ENCODE measurements around the gene ATP11C. TPM values are rescaled to one million over a fixed set of nuclear protein-coding genes. Genes with fewer than 3 reads are reported as not detected.

ATP11C gene
- total and polyA plus RNA-seq, 2 of the 4 experiments (the other 2 are of a cell fraction): 19.3 to 40.0 TPM

GRCh38 chrX:139692908-139693307 is 239.9 kb downstream of the ATP11C start:
- no peak overlapping the region for H3K14ac ChIP-seq (replicated peaks; ENCODE audit: low read depth, low read length)
- ATAC-seq (ENCODE audit: low read depth): no peak
- H3K4ac ChIP-seq (ENCODE audit: low read depth, low read length): no peak overlapping the region
- no peak for TF ChIP-seq CHD1 (IDR thresholded peaks at IDR 0.05; ENCODE audit: low read depth, low read length)
- no peak for TF ChIP-seq RCOR1 (IDR thresholded peaks at IDR 0.05; ENCODE audit: insufficient replicate concordance, low read length)
- TF ChIP-seq, protein P1, sequence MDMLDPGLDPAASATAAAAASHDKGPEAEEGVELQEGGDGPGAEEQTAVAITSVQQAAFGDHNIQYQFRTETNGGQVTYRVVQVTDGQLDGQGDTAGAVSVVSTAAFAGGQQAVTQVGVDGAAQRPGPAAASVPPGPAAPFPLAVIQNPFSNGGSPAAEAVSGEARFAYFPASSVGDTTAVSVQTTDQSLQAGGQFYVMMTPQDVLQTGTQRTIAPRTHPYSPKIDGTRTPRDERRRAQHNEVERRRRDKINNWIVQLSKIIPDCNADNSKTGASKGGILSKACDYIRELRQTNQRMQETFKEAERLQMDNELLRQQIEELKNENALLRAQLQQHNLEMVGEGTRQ (IDR thresholded peaks at IDR 0.05; ENCODE audit: low read depth, low read length): no peak
- no peak for TF ChIP-seq MXI1 (IDR thresholded peaks at IDR 0.05; ENCODE audit: borderline replicate concordance, low read depth, low read length)
- TF ChIP-seq POLR2A (IDR thresholded peaks at IDR 0.05; ENCODE audit: low read depth, low read length): no peak
- no peak for TF ChIP-seq CTCF (conservative IDR thresholded peaks at IDR 0.05; ENCODE audit: low read depth, low read length)
- no peak for TF ChIP-seq RAD21 (IDR thresholded peaks at IDR 0.05; ENCODE audit: low read length)
- no peak for TF ChIP-seq ELK1 (IDR thresholded peaks at IDR 0.05; ENCODE audit: borderline replicate concordance, low read depth, low read length)
- no peak for TF ChIP-seq MAFK (IDR thresholded peaks at IDR 0.05; ENCODE audit: low read depth, low read length)
- no peak for TF ChIP-seq MAZ (IDR thresholded peaks at IDR 0.05; ENCODE audit: borderline replicate concordance, low read depth, low read length)
- TF ChIP-seq RFX5 (IDR thresholded peaks at IDR 0.05; ENCODE audit: low read depth, low read length): no peak
- no peak for TF ChIP-seq SMC3 (IDR thresholded peaks at IDR 0.05; ENCODE audit: low read depth, low read length)
- no peak for TF ChIP-seq BHLHE40 (IDR thresholded peaks at IDR 0.05; ENCODE audit: low read depth, low read length)
- no peak for TF ChIP-seq CEBPB (IDR thresholded peaks at IDR 0.05; ENCODE audit: low read depth, low read length)
- TF ChIP-seq FOS (IDR thresholded peaks at IDR 0.05; ENCODE audit: low read depth, low read length): no peak
- no peak for TF ChIP-seq NFE2L2 (IDR thresholded peaks at IDR 0.05; ENCODE audit: low read depth, low read length)
- H2BK15ac ChIP-seq (ENCODE audit: low read depth, low read length): no peak overlapping the region
- no peak overlapping the region for H3K27ac ChIP-seq (ENCODE audit: insufficient read depth, low read length)
- H3K79me1 ChIP-seq (ENCODE audit: low read depth in 1 of 2, low read length in 2 of 2): no peaks in the 10 kb centered on the region
- no peak overlapping the region for H3K23ac ChIP-seq (ENCODE audit: low read depth, low read length)
- WGBS, 2 experiments (ENCODE audit: extremely low coverage in 2 of 2, insufficient read length in 1 of 2): 55% methylated on average over 3 of the region's 8 CpGs; no CpG with 5 or more reads in 1 of the 2 experiments
- H4K8ac ChIP-seq (ENCODE audit: low read depth in 2 of 2, low read length in 2 of 2): no peak overlapping the region
- no peak overlapping the region for H2BK120ac ChIP-seq (ENCODE audit: low read depth, low read length)
- dilution Hi-C loops (cut with HindIII; ENCODE audit: low sequenced_read_pairs, unreplicated experiment) (no loop called here), intact Hi-C loops (cut with micrococcal nuclease) (no loop called here), in situ Hi-C loops (cut with MboI; ENCODE audit: low sequenced_read_pairs) (no loop called here)
- no peaks in the 10 kb centered on the region for H4K20me1 ChIP-seq (ENCODE audit: insufficient read depth, low read length)
- H3K27me3 ChIP-seq (ENCODE audit: control insufficient read depth, insufficient read depth, low read length): peaks cover 7% of the 10 kb centered on the region; the same call in 1 of the 2 replicates
- H4K91ac ChIP-seq (ENCODE audit: insufficient read depth, low read depth, low read length): no peak overlapping the region
- peak overlapping the region; percentile 9; the same call in 1 of the 2 replicates for H3K4me3 ChIP-seq (ENCODE audit: insufficient read depth, low read depth, low read length)
- peak overlapping the region; percentile 73 for H2AFZ ChIP-seq (replicated peaks; ENCODE audit: low read length, poor library complexity)
- no peak overlapping the region for H3K9ac ChIP-seq (ENCODE audit: low read depth, low read length)
- H3K9me3 ChIP-seq (ENCODE audit: control insufficient read depth, insufficient read depth, low read length): no peaks in the 10 kb centered on the region
- POLR2A ChIA-PET (ENCODE audit: unreplicated experiment): no interaction called here
- no peak overlapping the region for H4K5ac ChIP-seq (ENCODE audit: low read depth, low read length)
- CTCF ChIA-PET: interaction anchor here (0.6 kb wide), 1 partner anchor 1003 kb away, joined by 4 read pairs; no protein-coding TSS in a partner anchor
- H2AK9ac ChIP-seq (replicated peaks; ENCODE audit: low read depth, low read length, poor library complexity): no peak overlapping the region
- no peak for DNase-seq
- H2BK20ac ChIP-seq (ENCODE audit: low read depth, low read length): no peak overlapping the region
- BruUV-seq (replicated peaks): no TSS peak
- H2BK5ac ChIP-seq (ENCODE audit: low read depth, low read length, poor library complexity, severe bottlenecking): no peak overlapping the region
- H3K56ac ChIP-seq (ENCODE audit: extremely low read depth, insufficient read depth, low read length): no peak overlapping the region
- no peak overlapping the region for H2AK5ac ChIP-seq (ENCODE audit: low read depth, low read length)
- H3K18ac ChIP-seq (ENCODE audit: low read depth, low read length): no peak overlapping the region
- H3K4me1 ChIP-seq (ENCODE audit: control insufficient read depth, insufficient read depth, low read length): no peaks in the 10 kb centered on the region
- H3K36me3 ChIP-seq (ENCODE audit: control insufficient read depth, insufficient read depth, low read length): no peaks in the 10 kb centered on the region
- H3K4me2 ChIP-seq (ENCODE audit: low read depth, low read length): peak overlapping the region; percentile 14; the same call in 1 of the 2 replicates
- no peaks in the 10 kb centered on the region for H3K9me1 ChIP-seq (ENCODE audit: insufficient read depth, low read length)
